CD4-positive, alpha-beta T cell treated with Interleukin-1 beta for 1 hour (primary cell): ENCODE results near the gene ARID5B.

ENCODE experiments used
- DNase-seq, 2 donors: peaks; one replicate each; pipeline ENCODE4 v3.0.0-alpha.2; 2020 to 2022

ARID5B gene

GRCh38 chr10:62109587-62110293 lies 208.2 kb downstream of the ARID5B start:
- no peak for DNase-seq

GRCh38 chr10:62112300-62112699 lies 210.8 kb downstream of the ARID5B start:
- no peak for DNase-seq

GRCh38 chr10:62112963-62113362 lies 211.5 kb downstream of the ARID5B start:
- DNase-seq = no peak

- DNase-seq = no peak
These were observed 212.2 kb downstream of the ARID5B start for GRCh38 chr10:62113680-62114079.

- no peak for DNase-seq
These were observed 213.8 kb downstream of the ARID5B start for GRCh38 chr10:62115321-62115720.

GRCh38 chr10:62115842-62116241 lies 214.3 kb downstream of the ARID5B start:
- DNase-seq = no peak

- DNase-seq = no peak
These were observed 215.4 kb downstream of the ARID5B start for GRCh38 chr10:62116896-62117295.

GRCh38 chr10:62121187-62121530 lies 219.7 kb downstream of the ARID5B start:
- DNase-seq = peak in 1 of 2 donors; percentile 14

GRCh38 chr10:62127975-62128374 lies 226.5 kb downstream of the ARID5B start:
- no peak for DNase-seq

- no peak for DNase-seq
These were observed 229.4 kb downstream of the ARID5B start for GRCh38 chr10:62130948-62131347.

- DNase-seq = no peak
These were observed 230.2 kb downstream of the ARID5B start for GRCh38 chr10:62131724-62132123.

- no peak for DNase-seq
These were observed 232.1 kb downstream of the ARID5B start for GRCh38 chr10:62133618-62134017.

- DNase-seq = no peak
These were observed 235.4 kb downstream of the ARID5B start for GRCh38 chr10:62136931-62137330.
